Smooth muscle cell of the brain vasculature (primary cell): ENCODE measurements around the gene ZCCHC4.

Source experiments
- DNase-seq: peaks from one replicate; pipeline ENCODE4 v3.0.0-alpha.2; 2012; ENCODE audit warnings: low read depth, low spot score

Gene ZCCHC4, protein sequence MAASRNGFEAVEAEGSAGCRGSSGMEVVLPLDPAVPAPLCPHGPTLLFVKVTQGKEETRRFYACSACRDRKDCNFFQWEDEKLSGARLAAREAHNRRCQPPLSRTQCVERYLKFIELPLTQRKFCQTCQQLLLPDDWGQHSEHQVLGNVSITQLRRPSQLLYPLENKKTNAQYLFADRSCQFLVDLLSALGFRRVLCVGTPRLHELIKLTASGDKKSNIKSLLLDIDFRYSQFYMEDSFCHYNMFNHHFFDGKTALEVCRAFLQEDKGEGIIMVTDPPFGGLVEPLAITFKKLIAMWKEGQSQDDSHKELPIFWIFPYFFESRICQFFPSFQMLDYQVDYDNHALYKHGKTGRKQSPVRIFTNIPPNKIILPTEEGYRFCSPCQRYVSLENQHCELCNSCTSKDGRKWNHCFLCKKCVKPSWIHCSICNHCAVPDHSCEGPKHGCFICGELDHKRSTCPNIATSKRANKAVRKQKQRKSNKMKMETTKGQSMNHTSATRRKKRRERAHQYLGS

DNA sequence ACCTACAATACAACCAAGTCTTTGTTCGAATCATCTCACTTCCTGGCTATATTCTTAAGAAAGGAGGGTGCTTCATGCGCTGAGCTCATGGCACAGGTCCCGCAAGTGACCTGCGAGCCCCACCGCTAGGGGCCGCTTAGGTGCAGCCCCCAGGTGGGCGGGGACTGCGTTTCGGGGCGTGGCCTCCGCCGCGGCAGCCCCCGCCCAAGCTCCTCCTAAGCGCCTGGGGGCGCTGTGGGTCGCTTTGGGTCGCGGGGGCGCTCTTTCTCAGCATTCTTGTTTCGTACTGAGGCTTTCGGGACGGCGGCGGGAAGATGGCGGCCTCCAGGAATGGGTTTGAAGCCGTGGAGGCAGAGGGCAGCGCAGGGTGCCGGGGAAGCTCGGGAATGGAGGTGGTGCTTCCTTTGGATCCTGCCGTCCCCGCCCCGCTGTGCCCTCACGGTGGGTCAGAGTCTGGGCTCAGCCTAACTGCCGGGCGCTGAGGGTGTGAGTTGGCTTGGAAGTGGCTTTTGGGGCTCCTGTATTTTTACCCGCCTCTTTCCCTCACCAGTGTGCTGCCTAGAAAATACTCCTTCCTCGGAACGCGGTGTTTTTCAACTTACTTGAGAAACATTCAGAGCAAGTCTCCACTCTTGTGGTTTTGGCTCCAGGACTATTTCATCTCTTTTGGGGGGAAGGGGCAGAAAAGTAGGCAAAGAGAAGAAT, at the start of gene ZCCHC4:
ZCCHC4 (plus strand) TSS at position 279 of the 705 bp plus-strand sequence; CDS start at position 315, 36 bp downstream.
- DNase-seq: peak; percentile 88

DNA sequence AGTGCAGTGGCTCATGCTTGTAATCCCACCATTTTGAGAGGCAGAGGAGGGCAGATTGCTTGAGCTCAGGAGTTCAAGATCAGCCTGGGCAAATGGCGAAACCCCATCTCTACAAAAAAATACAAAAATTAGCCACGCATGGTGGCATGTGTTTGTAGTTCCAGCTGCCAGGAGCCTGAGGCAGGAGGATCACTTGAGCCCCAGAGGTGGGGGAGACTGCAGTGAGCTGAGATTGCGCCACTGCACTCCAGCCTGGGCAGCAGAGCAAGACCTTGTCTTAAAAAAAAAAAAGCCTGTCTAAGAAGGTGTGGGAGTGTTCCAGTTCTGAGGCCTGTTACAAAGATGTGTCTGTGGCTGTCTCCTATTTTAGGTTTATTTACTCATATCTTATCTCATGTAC, 40.7 kb upstream of the ZCCHC4 start:
- DNase-seq: no peak

DNA sequence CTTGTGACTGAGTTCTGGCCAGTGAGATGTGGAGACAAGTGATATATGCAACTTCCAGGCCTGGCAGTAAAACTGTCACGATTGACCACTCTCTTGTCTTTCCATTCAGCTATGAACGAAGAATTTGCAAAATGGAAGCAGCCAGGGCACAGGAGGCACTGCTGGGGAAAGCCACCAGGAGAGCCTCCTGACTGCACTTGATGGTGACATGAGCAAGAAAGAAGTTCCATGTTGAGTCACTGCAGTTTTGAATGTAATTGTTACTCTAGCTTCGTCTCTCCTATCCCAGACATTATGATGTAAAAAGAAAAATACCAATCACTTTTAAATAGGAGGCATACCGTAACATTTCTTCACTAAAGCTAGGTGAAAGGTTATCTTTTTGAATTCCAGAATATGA, 32.4 kb upstream of the ZCCHC4 start:
- DNase-seq: no peak

DNA sequence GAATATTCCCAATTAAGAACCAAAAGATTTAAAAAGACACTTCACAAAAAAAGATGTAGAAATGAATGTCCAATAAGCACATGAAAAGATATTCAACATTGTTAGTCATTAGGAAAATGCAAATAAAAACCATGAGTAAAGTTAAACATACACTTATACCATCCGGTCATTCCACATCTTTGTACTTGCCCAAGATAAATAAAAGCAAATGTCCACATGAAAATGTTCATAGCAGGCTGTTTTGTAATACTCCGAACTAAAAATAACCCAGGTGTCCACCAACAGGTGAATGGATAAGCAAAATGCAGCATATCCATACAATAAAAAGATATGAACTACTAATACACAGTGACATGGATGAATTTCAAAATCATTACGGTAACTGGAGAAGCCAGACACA, 28.6 kb upstream of the ZCCHC4 start:
- DNase-seq: no peak

DNA sequence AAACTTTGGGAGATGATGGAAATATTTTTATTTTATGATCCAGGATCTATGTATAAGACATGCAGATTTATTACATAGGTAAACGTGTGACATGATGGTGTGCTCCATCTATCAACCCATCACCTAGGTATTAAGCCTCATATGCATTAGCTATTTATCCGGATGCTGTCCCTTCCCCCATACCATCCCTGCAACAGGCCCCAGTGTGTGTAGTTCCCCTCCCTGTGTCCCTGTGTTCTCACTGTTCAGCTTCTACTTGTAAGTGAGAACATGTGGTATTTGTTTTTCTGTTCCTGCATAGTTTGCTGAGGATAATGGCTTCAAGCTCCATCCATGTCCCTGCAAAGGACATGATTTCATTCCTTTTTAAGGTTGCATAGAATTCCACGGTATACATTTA, 28.1 kb upstream of the ZCCHC4 start:
- DNase-seq: no peak

DNA sequence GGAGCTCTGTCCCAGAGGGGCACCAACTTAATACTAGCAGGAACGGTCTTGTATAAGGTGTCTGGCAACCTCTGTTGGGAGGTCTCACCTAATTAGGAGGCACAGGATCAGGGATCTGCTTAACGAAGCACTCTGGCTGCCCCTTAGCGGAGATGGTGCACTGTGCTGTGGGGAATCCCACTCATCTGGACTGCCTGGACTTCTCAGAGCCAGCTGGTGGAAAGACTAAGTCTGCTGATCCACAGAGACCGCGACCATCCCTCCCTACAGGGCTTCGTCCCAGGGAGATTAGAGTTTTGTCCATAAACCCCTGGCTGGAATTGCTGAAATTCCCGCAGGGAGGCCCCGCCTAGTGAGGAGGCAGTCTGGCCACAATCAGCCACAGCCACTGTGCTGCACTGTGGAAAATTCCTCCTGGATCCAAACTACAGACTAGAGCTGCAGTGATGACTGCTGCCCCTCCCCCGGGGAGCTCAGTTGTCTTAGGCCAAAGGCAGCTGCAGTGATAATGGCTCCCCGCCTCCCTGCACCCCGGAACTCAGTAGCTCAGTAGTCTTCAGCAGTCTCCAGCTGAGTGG, 22.0 kb upstream of the ZCCHC4 start:
- DNase-seq: no peak

DNA sequence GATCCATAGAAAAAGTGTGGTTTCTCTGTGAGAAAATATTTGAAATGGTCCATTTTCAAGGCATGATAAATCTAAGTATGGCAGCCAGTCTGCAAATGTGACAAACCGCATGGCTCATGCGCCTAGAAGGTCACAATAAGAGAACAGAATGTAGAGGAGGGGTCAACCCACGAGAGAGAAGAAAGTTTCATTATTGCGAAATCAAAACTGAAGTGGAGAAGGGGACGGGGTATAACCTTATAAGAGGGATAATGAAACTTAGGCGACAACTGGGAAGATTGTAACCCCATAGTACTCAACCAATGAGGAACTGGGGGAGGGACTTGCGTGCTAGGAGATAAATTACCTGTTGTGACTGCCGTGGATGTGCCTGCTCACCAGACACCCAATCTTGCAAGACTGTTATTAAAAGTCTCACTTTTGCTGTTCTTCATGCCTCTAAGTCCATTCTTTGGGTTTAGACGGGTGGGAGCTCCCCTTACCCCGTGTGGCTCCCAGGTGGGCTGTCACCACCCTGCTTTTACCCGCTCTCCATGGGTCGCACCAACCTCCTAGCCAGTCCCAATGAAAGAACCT, 21.3 kb upstream of the ZCCHC4 start:
- DNase-seq: no peak

DNA sequence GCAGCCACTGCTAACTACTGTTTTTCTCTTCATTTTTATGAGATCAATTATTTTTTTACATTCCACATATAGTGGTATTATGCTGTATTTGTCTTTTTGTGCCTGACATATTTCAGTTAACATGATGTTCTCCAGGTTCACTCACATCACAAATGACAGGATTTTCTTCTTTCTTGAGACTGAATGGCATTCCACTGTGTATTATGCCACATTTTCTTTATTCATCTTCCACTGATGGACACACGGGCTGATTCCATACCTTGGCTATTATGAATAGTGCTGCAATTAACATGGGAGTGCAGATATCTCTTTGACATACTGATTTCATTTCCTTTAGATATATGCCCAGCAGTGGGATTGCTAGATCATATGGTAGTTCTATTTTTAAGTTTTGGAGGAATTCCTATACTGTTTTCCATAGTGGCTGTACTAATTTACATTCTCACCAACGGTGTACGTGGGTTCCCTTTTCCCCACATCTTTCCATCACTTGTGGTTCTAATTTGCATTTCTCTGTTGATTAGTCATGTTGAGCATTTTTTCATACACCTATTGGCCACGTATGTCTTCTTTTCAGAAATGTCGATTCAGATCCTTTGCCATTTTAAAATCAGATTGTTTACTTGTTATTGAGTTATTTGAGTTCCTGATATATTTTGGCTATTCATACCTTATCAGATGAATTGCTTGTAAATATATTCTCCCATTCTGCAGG, 14.9 kb upstream of the ZCCHC4 start:
- no peak for DNase-seq

DNA sequence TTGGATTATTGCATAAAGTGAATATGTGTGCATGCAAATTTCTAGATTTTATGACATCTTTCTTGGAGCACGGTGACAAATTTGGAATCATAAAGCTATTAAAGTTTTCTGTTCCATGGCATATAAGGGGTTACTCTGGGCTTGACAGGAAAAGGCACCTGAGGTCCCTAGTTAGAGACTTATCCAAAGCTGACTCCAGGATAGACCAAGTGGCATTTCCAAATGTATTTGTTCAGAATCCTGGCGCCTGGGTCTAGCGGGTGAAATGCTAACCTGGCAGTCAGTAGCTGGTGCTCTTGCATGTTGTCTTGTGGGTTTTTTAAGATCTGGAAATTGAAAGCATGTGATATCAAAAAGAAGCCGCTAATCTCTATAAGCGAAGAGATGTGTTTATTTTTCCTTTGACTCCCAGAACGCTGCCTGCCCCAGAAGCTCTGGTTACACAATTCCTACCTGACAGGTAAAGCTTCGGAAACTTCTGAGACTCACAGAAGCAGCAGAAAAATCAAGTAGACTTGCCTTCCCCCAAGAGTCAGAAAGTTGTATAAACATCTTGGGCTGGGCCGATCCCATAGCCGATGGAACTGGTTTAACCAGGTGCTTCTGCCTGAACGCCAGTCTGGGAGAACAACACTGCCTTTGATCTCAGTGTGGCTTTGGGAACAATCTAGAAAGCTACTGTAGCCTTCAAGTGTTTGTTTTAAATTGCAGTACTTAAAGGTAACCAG, 12.9 kb upstream of the ZCCHC4 start:
- DNase-seq: no peak

DNA sequence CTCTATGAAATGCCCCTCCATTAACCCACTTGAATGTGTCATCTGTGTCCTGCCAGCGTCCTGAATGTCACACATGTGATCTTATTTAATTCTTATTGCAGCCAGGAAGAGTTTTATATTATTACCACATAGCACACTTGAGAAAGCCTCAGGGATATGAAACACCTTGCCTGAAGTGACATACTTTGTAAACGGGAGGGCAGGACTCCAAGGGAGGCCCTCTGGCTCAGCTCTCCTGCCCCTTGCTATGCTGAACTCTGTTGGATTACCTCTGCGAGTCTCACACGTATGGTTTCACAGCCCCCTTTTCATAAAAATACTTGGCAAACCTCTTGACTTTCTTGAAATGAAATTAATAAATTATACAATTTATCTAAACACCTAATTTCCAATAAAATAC, 11.1 kb upstream of the ZCCHC4 start:
- DNase-seq: no peak

DNA sequence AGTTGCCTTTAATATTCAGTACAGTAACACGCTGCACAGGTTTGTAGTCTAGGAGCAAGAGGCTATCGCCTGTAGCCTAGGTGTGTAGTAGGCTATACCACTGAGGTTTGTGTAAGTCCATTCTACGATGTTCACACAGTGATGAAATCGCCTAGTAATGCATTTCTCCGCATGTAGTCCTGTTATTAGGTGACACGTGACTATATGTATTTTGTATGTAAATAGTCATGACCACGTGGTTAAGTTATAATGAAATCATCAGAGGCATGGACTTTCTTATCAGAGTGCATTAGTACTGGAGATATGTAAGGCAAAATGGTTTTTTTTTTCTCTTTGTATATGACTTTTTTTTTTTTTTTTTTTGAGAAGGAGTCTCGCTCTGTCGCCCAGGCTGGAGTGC, 9.9 kb upstream of the ZCCHC4 start:
- DNase-seq: no peak

DNA sequence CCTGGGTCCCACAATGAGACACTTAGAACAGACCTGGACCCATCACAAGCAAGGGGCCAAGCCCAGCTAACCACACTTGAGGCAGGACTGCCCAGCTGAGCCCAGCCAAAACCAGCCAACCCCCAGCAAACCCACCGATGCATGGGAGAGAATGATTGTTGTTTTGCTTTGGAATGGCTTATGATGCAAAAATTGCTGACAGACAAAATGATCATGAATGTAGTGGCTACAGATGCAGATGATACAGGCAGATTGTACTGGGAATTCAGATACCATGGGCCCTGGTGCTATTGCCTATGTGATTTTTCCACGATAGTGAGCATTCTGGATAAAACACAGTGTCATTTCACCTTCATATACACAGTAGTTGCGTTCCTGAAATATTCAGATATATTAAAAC, 9.0 kb upstream of the ZCCHC4 start:
- DNase-seq: no peak

DNA sequence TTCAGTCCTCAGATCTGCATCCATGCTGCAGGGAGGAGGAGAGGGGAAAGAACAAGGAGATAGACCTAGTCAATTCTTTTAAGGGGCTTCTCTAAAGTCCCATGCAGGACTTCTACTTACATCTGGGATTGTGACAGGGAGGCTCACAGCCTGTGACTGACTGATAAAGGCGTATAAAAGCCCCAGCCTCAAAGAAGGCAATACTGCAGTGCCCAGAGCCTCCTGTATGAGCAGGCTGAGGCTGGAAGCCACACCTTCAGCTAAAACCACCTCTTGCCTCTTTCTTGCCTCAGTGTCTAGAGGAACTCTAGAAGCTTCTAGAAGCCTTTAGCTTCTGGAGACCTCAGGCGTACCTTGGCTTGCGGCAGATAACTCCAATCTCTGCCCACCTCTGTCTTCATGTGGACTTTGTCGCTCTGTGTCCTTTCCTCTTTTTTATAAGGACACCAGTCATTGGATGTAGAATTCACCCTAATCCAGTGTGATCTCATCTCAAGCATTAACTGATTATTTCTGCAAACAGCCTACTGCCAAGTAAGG, 6.0 kb upstream of the ZCCHC4 start:
- DNase-seq: no peak

DNA sequence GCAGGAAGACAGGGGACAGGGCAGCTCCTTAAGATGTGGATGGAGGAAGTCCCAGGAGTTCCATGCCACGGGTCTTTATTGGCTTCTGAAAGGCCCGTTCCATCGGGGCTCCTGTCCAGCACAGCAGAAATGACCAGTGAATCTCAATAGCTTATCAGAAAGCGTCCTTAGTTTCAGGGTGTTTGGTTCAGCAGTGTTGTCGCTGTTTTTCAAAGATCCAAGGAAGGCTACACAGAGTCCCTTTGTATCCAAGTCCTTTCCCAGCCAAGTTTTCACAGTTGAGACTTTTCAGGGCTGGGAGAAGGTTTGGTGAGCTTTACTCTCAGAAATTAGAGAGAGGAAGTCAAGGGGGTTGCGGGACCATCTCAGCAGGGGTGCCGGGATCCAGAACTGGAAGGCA, 5.0 kb upstream of the ZCCHC4 start:
- DNase-seq: no peak

DNA sequence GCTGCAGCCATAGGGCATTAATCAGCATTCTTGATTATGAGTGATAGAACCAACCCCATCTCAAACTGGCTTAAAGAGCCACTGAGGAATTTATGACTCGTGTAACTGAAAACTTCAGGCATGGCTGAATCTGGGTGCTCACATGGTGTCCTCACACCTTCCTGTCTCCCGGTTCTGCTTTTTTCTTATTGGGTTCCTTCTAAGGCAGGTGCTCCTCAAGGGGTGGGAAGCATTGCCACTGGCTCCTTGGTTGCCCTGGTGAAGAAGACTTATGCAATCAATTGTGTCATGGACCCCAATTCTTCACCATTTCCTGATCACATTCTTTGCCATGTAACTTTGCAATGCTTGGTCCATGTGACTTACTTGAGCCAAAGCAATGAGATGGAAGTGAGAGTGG, 4.3 kb upstream of the ZCCHC4 start:
- DNase-seq: no peak

DNA sequence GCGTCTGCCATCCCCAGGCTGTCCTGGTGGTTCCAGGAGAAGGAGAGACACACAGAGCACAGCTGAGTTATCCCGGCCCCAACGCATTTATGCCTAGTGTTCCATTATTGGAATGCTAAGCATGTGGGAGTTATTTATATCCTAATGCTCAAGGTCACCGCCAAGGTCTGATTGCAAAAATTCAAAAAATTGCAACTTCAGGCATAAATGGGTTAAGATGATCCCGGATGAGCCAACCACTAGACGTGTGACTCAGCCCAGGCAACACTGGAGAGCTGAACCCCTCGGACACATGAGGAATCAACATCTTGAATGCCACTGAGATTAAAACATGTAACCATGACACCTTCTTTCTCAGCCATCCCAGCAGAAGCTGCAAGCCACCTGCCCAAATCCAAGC, 3.8 kb upstream of the ZCCHC4 start:
- DNase-seq: no peak

DNA sequence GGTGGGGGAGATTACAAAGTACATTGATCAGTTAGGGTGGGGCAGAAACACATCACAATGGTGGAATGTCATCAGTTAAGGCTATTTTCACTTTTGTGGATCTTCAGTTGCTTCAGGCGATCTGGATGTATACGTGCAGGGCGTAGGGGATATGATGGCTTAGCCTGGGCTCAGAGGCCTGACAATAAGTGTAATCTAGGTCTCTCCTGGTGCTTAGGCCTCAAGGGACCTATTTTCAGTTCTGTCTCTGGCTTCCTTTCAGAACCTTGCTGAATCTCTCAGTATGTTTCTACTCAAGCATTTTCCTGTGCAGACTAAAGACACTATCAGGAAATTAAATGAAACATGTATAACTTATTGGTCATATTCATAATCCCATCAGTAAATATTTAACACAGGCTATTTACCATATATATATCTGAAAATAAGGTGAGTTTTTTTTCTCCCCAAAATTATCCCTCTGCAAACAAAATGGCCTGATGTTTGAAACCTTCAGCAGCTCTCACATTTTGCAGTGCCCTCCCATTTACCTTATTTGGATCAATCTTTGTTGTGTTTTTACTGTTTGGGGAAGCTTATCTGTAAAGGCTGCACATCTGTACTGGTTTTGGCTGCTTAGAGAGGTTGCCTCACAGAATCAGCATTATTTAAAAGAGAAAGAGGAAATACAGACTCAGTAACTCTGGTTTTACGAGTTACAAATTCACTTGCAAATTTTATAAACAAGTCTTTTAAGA, 2.3 kb upstream of the ZCCHC4 start:
- DNase-seq: no peak

DNA sequence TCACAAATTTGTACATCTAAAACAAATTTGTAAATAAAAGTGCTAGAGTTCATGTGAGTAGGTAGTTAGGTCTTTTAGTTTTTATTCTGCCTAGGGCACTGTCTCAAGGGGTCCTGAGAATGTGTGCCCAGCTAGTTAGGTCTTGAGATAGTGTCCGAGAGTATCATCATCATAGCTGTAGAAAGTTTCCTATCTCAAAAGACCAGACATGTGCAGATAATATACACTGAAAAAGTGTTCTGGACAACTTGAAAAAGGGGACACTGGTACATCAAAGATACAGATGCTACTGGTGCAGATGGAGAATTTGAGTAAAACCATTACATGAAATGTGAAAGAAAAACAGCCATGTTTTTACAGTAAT, 1.8 kb upstream of the ZCCHC4 start:
- DNase-seq: no peak

DNA sequence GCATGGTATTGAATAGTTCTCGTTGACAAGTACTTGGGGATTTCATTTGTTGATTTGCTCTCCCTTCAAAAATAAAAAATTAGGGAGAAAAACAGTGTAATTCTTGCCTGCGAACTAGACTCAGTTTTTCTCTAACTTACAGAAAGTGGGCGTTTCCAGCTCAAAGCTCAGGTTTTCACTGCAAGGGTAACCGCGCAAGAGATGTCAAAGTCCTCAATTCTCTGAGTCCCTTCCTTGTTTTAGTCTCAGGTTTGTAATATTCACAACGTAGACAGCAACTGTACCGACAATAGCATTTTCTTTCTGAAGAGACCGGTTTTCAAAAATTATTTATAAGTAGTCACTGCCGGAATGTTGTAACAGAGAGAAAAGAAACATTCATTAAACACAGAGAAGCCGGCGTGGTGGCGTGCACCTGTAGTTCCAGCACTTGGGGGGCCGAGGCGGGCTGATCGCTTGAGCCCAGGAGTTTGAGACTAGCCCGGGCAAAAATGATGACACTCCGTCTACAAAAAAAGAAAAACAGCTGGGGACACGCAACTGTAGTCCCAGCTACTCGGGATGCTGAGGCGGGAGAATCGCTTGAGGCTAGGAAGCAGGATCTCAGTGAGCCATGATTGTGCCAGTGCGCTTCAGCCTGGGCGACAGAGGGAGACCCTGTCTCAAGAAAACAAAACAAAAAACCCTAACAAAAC, 774 bp downstream of the ZCCHC4 start:
- no peak for DNase-seq
